SK-N-MC (cell line): ENCODE measurements around the gene PARD3B.

Experiments used
- EZH2 ChIP-seq: fragments of 200-600 bp; sonication (generic); IDR thresholded peaks from one replicate; pipeline ENCODE4 v1.6.1; 2017; ENCODE audit warnings: antibody characterized with exemption
- FOXP2 ChIP-seq: optimal IDR thresholded peaks from 2 replicates; pipeline ENCODE3; 2011; ENCODE audit warnings: mild to moderate bottlenecking, moderate library complexity; ENCODE audit not compliant: insufficient read depth; ENCODE audit errors: extremely low read length, control extremely low read depth
- POLR2AphosphoS5 ChIP-seq: IDR thresholded peaks from 2 replicates; pipeline ENCODE4 v1.6.1; 2012; ENCODE audit warnings: mild to moderate bottlenecking, low read depth, low read length, borderline replicate concordance

DNA sequence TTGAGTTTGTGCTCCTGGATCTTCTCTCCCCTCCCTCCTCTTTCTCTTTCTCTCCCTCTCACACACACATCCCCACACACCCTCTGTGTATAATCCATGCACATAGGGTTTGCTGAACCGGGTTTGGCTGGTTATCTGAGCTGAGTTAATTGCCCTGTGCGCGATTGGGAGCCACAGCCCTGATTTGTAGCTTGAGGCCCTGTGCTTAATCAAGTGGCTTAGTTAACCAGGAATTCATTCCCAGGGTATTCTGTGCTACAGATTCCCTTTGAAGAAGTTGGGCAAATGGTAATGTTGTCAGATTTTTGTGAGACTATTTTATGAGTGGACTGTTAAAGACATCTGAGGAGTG, 6.2 kb downstream of the PARD3B start:
- TF ChIP-seq EZH2 (no peak), POLR2AphosphoS5 (no peak), FOXP2 (no peak)
